ENCODE data around the gene ATPAF1.

DNA sequence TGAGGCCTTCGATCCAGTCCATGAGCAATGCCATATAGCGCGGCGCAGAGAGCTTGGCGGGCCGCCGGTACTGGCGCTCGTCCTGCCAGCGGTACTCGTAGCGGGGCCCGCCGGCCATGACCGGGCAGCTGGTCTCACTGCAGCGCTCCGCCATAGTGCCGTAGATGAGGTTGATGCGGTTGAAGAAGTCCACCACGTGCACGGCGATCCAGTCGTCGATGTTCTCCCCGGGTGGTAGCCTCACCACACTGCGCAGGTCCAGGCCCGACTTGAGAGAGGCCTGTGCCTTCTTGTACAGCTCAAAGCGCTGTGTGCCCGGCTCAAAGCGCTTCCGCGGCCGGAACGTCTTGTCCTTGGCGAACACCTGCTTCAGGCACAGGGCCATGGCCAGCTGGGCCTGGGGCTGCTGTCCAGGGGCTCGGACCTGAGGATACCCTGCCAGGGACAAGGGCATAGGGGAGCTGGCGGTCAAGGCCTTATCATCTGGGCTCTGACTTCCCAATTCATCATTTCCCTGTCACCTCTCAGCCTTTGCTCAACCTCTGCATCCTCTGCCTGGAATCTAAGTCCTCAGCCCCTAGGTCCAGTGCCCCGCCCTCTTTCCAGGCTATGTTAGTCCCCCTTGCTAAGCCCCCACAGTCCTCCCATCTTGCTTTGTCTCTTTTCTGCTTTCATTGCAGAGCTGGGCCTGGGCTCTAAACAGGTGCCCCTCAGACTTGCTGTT lies 55.1 kb downstream of the ATPAF1 start:
- TF ChIP-seq, protein P1, sequence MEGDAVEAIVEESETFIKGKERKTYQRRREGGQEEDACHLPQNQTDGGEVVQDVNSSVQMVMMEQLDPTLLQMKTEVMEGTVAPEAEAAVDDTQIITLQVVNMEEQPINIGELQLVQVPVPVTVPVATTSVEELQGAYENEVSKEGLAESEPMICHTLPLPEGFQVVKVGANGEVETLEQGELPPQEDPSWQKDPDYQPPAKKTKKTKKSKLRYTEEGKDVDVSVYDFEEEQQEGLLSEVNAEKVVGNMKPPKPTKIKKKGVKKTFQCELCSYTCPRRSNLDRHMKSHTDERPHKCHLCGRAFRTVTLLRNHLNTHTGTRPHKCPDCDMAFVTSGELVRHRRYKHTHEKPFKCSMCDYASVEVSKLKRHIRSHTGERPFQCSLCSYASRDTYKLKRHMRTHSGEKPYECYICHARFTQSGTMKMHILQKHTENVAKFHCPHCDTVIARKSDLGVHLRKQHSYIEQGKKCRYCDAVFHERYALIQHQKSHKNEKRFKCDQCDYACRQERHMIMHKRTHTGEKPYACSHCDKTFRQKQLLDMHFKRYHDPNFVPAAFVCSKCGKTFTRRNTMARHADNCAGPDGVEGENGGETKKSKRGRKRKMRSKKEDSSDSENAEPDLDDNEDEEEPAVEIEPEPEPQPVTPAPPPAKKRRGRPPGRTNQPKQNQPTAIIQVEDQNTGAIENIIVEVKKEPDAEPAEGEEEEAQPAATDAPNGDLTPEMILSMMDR (IDR thresholded peaks at IDR 0.05; ENCODE audit: low read depth, low read length, poor library complexity, severe bottlenecking), result no peak
- TF ChIP-seq EZH2phosphoT487 (IDR thresholded peaks at IDR 0.05; ENCODE audit: borderline replicate concordance, low read length), result no peak
